Islet precursor cell (in vitro differentiated cells): ENCODE data around the gene MEIS2.

Source experiments
- DNase-seq: peaks from one replicate; pipeline ENCODE4 v3.0.0-alpha.2; 2018

MEIS2 gene

DNA sequence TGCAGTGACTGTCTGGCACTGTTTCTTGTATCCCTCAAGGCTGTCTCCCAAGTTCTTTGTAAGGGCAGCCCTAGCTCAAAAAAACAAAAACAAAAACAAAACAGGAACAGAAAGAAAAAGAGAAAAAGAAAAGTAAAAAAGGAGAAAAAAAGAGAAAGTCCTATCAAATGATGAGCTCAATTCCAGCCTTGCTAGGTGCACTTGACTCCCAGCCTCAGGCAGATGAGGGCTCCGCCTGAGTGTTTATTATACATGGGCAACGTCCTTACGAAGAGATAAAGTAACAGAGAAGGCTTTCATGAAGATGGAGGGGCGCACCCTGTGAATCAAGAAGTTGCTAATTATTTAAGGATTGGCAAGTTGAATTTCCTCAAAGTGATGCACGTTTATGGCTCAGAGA, 175.3 kb downstream of the MEIS2 start:
- no peak for DNase-seq

DNA sequence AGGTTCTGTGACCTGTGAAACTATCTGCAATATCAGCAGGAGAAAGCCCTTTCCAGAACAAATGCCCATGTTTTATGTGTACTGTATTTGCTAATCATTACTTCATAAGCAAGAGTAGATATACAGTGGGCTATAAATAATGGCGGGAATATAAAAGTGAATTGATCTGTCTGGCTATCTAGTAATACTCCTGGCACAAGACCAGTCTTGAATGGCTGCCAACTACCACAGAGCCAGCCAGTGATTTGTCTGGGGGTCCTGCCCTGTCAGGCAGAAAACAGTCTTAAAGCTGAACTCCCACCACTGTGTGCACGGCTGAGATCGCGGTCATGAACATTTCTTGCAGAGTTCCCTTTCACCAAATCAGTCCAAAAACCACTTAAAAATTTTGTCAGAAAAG, 176.3 kb downstream of the MEIS2 start:
- no peak for DNase-seq

DNA sequence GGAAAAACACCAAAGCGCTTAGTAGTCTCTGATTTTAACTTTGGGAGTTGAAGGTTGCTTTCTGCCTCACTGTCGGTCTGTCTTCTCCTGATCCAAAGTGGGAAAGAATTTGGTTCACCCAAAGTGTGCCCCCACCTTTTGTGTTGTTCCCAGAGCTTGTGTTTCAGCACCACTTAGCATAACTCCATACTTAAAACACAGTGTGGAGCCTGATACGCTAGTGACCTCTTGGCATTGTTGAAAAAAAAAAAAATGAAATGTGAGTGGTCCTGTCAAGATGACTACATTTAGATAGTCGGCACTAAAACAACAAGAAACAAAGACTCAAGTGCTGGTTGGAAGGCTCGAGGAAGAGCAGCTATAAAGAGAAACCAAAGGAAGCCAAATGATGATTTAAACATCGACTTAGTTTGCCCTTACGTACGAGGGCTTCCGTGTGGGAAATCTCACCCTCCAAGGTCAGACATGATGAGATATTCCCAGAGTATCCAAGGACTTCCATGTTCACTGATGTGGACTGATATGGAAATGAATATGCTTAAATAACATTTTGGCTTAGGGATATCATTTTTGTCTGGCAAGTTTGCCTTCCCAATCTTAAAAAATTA, 178.8 kb downstream of the MEIS2 start:
- no peak for DNase-seq

DNA sequence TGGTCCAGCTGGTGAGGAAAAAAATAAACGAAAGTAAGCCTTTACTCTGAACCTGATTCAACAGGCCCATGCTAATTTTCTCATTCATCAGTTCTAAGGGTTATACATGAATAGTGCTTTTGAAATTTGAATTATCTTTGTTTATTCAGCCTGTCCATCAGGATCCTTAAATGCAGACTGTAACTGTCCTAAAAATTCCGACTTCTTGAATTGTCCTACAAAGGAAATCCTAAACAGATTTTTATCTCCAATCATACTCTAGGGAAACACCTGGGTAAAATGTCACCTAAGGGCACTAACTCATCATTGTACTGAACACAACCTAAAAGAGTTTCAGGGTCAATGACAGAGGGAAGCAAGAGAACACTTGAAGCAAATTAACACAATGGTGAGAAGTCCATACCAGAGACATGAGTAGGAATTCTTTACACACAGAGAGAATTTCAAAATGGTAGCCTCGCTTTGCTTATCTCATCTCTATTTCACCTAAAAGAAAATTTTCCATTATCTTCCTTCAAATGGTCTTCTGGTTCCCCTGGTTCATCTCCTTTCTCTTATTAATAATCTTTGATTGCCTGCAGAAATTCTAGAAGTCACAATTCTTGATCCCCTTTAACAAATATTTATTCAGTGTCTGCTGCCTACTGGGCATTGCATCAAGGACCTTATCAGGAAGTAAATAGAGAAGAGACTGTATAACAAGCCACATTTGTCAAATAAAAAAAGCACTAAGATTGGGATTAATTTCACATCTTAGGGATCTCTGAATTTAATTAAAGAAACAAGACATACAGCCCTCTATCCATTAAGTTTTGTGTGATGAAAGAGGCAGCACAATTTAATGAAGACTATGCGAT, 182.7 kb downstream of the MEIS2 start:
- DNase-seq = no peak

DNA sequence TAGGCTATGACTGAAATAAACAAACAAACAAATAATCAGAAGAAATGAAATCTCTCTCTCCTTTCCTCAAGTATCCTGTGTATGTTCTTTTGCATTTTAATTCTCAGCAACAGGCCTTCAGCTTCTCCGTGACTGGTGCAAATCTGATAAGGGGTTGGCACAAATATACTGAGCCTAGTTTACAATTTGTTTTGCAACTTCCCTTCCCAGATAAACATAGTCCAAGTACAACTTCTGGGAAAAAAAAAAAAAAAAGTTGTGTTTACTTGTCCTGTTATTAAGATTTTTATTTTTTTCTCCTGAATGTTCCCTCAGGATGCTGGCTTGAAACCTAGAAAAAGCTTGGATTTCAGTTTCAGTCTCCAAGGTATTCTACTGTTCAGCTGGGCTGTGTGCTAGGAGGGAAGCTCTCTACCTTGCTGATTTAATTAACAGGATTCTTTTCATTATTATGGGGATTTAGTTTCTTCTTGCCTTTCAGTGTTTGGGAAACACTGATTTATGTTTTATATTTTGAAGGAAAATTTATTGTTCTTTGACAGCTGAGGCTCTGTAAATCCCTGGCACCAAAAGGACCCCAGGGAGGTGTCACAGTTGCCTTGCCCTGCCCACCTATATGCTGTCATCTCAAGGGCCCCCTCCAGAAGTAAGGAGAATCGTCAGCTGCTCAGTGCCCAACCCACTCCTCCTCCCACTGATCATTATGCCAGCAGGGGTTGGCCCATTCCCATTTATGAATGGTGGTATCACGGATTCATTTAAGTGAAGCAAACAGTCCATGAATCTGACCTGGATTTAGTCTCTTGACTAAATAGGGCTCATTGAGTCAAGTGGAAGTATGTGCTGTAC, 185.2 kb downstream of the MEIS2 start:
- DNase-seq = no peak

DNA sequence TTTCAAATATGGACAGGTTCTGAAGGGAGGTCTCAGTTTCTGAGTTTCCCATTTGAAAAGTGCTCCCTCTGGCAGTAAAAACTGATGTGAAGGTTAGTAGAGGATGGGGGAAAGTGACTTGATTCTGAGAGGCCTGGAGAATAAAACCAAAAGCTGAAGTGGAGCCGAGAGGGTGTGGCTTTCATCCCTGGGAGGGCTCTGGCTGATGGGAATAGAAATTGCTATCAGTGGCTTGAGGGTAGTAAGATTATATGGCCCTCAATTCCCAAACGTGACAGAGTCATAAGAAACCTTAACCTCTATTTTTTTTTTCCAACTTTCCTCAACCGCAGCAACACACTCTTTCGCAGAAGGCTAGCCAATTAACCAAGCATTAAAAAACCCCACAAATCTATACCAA, 185.9 kb downstream of the MEIS2 start:
- no peak for DNase-seq

DNA sequence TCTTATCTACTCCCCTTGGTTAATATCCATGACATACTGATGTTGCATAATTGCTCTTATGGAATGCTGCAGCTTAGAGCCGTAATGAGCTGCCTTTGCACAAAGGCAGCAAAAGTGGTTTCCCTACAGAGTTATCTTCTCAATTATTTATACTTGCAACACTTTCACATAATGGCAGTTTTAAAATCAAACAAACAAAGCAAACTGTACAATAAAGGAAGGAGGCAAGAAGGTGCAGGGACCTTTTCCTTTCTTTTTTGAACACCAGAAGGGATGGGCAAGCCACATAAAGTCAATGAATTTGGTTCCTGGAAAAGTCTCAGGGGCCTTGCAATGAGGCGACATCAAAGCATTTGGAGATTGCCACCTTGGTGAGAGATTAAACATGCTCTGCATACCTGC, 188.0 kb downstream of the MEIS2 start:
- no peak for DNase-seq

DNA sequence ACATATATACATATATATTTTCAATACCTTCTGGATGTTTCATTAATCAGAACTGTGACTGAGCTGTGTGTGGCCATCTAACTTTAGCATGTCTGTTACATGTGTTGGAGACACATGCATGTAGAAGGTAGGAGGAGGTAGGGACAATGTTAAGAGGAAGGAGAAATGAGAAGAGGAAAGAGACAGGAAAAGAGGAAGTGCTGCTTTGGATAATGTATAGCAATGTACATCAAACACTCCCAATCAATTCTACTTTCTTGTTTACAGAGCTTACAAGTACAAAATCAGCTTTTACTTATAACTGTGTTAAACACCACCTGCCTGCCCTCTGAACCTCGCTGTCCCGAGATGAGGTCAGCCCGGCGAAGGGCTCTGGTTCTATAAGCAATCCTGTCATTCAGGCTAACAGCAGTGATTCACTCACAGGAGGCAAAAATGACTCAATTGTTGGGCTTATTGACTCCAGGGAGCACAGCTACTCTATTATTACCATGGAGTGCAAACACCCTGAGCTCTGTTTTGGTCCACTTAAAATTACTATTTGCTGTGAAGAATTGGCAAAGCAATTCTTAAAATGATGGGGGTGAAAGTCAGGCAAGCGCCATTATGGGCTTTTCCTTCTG, 188.9 kb downstream of the MEIS2 start:
- peak; percentile 80 for DNase-seq

DNA sequence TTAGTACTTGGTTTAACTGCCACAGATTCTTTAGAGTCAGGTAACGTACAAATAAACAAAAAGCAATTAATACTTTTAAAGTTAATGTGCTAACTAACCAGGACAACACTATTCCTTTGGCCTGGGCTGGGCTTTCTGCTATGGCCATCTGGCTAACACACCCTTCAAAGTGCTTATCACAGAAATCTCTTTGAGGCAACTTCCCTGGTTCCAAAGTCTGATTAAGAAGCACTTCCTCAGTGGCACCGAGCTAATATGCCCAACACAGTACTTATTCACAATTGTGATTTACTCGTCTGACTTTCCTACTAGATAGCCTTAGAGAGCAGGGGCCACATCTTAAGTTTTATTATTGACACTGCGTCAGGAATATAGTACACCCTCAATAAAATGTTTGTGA, 191.4 kb downstream of the MEIS2 start:
- DNase-seq = no peak

DNA sequence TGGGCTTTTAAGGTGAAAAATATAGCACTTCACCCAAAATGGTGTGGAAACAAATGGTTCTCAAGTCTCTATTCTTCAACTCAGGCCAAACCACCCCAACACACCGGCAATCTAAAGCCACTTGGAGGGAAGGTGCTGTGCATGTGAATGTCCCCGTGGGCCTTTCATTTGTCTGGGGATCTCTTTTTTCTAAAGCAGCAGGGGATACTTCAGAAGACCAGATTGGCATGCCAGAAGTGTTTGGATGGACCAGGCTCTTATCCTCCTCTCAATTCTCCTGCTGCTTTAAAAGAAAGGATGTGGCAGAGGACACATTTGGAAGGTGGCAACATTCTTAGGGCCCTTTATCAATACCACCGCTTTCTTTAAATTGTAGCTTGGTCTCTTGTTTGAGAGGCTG, 193.1 kb downstream of the MEIS2 start:
- DNase-seq = no peak

DNA sequence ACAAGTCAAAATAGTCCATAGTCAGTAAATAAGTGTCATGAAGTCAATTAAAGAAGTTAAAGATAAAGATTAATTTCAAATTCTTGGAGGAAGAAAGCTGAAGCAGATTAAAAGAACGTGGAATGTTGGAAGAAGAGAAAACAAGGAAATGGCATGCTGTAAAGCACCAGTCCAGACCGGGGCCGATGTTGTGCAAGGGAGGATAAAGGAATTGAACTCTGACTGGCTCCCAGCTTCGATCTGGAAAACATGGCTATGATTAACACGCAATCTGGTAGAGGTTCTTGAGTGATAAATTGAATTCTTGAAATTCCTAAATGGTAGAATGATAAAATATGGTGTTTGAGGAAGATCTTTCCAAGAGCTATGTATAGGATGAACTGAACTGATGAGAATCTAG, 194.4 kb downstream of the MEIS2 start:
- no peak for DNase-seq

DNA sequence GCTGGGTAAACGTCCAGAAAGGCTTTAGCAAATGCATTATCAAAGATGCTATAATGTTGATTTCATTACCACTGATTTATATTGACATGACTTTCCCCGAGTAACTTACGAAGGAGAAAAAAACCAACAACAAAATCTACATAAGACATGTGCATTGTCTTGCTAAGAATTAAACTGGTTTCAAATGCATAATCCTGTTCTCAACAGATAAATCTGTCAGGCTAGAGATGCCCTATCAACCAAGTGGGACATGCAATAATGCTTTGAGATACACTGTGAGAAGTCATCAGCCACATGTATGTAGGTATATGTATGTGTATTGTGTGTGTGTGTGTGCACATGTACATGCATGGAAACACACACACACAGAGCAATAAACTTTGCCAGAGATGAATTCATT, 195.6 kb downstream of the MEIS2 start:
- no peak for DNase-seq

DNA sequence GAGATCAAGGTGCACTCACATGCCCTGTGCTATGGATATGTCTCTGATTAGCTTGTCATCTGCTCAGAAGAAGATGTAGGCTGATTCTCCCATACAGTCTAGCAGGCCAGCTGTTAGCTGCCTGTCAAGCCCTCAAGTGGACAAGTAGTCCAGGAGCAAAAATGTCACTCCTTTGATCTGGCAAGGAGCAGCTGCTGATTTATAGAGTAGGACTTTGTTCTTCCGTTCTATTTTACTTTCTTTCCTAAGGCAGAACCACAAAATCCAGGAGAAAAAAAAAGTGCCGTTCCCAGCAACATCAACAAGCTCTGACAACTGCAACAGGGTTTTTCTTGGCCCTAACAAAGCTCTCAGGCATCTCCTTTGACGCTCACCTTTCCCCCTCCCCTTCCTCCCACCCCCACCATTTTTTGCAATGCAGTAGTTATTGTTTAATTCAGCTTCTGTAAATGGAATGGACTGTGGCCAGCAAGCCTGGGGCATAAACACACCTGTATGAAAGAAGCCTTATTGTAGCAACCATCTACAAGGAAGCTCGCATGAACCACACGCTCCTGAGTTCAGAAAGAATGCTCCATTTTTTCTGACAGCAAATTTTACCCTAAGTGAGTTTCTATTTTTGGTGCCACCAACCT, 196.3 kb downstream of the MEIS2 start:
- DNase-seq = no peak

DNA sequence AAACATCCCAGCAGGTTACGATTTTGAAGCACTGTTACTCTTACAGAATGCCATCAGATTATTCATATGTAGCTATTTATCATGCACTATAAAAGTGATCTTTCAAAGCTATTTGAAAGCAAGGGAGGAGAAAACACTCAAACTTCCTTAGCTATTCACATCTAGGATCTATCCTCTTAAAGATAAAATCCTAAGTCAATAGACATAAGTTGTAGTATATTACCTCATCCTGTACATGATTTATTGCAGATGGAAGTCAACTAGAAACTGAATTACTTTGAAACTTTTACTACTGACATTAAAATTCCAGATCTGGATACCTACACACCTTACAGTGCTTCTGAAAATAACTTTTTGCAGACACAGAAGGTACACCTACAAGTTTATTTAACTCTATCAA, 197.2 kb downstream of the MEIS2 start:
- DNase-seq = no peak

DNA sequence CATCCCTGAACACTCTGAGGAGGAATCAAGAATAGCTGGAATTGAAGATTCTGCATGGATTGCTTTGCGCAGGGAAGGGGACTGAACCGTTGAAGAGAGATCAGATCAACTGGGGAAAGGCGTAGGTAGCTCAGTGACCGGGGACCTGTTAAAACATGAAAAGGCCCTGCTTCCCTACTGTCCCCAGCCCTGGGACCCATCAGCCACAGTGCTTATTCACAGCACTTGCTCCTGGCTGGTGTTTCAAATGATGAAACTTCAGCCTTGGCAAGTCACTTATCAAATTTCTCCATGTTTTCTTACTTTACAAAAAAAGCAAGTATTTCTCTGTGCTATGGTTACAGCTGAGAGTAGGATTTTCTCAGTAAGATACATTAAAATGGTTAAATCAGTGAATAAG, 199.3 kb downstream of the MEIS2 start:
- DNase-seq = peak; percentile 13

DNA sequence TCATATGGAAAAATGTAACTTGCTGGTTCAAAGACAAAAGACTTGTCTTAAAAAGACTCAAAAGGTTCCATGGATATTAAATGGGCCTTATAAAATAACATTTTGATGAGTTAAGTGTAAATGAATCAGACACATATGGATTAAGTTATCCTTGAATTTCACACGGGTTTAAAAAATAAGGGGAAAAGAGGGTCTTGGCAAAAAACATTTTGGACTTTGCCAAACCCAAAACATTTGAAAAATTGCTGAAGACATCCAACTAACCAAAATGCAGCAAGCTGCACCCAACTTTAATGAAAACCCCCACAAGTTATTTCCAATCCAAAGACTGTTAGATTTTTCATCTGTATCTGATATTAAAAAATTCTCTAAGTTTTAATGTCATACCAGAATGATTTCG, 200.7 kb downstream of the MEIS2 start:
- DNase-seq = no peak

DNA sequence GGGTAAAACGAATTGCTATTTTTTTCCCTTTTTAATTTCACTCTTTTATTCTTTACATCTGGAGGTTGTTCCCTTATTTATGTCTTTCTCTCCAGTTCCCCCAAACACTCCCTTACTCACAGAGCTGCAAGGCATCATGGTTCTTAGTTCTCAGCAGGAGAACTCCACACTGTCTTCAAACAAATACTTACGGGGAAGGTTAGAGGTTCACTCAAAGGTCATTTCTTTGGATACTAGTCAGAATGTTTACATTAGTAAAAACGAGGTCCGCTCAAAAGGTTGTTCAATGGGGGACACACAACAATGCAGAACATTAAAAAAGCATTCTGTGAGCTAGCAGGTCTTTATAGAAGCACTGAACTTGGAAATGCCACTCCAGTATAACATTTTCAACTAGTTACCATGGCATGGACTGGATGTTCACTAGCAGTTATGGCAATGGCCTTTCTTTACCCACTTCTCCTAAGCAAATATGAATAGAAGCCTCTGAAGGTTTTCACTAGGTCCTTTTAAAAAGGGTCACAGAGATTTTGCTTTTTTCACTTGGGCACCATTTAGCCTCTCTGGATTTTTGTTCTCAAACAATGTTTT, 201.7 kb downstream of the MEIS2 start:
- DNase-seq = no peak

DNA sequence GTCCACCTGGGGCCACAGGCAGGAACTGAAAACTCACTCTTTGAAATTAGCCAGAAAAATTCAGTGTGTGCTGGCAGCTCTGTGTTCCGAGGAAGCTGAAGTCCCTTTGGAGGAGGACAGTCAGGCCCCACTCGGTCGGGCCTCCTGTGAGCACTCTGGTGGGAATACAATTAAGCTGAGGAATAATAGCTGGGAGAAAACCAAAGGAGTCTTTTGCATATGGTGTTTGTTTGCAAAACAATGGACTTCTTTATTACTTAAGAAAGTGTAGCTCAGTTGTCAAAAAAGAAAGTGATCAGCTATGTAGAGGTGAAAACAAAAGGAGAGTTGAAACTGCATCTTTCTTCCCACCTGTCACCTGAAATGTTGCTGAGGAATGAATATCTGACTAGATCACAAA, 202.5 kb downstream of the MEIS2 start:
- no peak for DNase-seq

DNA sequence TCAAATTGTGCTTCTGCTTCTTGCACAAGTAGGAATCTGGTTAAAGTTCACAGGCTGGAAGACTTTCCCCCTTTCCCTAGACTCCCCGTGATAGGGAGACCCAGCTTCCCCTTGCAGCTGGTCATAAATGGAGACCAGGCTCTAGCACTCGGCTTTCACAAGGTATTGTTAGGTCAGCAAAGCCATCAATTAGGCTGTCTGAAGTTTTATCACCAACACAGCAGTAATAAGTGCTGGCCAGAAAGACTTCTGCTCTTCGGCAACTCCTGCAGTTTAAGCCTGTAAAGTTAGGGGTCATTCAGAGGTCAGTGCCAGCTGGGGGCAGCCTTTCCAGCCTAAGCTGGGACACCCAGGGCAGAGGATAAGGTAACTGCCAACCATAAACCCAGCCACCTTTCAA, 203.4 kb downstream of the MEIS2 start:
- DNase-seq = peak; percentile 69

DNA sequence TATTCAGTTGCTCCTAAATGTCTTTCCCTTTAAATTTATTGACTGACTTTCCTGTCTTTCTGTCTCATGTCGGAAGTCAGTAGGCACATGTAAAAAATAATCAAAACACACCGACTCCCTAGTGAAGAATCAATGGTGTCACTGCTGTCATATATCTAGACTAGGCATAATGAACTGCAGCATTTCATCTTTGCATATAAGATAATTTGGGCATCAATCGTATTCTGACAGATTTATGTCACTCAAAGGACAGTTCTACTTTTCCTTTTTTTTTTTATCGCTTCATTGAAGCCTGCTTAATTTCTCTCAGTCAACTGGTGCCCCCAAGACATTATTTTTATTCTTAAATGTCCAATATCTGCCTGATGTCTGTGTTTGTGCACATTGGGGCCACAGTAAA, 206.3 kb downstream of the MEIS2 start:
- no peak for DNase-seq

DNA sequence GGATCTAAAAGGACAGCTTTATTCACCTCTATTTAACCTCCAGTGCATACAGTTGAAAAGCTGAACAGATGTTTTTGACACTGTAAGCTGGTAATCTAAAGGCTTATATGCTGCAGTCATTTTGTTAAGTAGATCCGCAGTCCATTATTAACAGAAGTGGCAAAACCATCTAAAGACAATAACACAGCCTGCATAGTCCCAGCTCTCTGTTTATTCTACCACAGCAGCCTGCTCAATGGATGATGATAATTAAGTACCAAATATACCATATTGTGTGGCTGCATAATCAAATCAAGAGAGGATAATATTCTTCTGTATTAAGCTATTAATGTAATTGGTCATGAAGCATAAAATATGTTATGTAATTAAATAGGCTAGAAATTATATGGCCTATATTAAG, 207.1 kb downstream of the MEIS2 start:
- no peak for DNase-seq
